Measurements from ENCODE around the gene ASB15.

The ASB15 gene

DNA sequence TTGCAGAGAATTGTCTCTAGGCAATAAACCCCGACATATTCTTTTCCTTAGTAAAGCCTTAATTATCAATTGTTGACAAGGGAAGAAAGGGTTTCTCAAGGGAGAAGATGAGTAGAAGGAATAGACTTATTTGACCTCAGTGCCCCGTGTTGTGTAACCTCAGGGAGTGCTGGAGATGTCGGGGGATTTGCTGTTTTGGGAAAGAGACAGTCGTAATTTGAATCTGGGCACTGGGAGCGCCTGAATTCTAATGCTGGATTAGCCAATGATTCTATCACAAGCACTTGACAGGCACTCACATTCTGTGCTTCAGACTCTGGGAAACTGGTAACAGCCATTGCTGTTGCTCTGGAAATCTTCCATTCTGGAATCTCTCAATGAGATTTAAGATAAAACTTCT is 40.3 kb downstream of the ASB15 start:
- H3K4me3 ChIP-seq (ENCODE audit: low read depth, low read length) = no peak overlapping the region
- TF ChIP-seq, protein P1, sequence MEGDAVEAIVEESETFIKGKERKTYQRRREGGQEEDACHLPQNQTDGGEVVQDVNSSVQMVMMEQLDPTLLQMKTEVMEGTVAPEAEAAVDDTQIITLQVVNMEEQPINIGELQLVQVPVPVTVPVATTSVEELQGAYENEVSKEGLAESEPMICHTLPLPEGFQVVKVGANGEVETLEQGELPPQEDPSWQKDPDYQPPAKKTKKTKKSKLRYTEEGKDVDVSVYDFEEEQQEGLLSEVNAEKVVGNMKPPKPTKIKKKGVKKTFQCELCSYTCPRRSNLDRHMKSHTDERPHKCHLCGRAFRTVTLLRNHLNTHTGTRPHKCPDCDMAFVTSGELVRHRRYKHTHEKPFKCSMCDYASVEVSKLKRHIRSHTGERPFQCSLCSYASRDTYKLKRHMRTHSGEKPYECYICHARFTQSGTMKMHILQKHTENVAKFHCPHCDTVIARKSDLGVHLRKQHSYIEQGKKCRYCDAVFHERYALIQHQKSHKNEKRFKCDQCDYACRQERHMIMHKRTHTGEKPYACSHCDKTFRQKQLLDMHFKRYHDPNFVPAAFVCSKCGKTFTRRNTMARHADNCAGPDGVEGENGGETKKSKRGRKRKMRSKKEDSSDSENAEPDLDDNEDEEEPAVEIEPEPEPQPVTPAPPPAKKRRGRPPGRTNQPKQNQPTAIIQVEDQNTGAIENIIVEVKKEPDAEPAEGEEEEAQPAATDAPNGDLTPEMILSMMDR (conservative IDR thresholded peaks at IDR 0.05; ENCODE audit: low read depth, low read length) = no peak
- DNase-seq (ENCODE audit: low read depth) = no peak

DNA sequence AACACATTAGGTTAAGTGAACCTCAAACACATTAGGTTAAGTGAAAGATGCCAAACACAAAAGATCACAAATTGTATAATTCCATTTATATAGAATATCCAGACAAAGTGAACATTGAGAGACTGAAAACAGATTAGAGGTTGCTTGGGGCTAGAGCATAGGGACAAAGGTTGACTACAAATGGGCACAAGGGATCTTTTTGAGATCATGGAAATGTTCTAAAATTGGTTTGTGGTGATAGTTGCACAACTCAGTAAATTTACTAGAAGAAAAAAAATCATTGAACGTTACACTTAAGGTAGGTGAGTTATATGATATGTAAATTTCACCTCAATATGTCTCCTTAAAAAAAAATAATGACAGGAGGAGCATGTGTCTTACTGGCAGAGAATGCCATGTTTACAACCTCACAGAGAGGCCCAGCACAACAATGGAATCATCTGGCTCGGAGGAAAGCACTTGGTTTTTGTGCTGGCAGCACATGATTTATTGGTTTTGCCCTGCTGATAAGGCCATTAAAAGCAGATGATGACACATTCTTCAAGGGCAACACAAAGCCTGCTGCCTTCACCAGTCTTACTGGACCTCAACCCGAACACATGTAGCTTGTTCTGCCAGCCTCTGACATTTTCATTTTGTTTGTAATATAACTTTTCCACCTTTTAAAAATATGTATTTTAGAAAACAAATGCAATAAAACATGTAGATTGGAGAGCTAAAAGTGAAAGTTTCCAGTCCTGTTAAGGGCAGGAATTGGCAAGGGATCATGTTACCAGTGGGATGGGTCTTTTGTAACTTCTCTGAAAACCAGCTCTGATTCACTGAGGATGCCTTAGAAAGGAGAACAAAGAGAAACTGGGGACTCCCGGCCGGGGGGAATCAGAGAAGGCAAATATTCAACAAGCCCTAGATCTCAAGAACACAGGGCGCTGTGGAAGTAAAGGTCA is 42.1 kb downstream of the ASB15 start:
- H3K4me3 ChIP-seq (ENCODE audit: low read depth, low read length) = peak overlapping the region; percentile 39
- DNase-seq (ENCODE audit: low read depth) = peak; percentile 90
- TF ChIP-seq, protein P1 (conservative IDR thresholded peaks at IDR 0.05; ENCODE audit: low read depth, low read length) = no peak

DNA sequence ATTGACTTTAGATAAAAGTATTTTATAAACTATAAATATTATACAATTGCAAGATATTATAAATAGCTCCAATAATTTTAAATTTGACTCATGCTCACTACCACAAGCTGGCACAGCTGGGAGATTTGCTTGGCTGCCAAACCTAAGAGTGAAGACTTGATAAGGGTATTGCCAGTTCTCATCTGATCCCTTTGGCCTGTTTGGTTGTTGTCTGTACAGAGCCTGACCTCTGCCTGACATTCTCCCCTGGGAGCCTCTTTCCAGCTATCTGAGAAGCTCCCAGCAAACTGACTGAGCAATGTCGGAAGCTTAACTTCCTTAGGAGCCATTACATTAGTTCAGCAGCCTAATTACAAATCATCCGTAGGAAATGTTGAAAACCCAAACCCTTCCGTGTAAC is 43.9 kb downstream of the ASB15 start:
- DNase-seq (ENCODE audit: low read depth) = no peak
- TF ChIP-seq, protein P1 (conservative IDR thresholded peaks at IDR 0.05; ENCODE audit: low read depth, low read length) = no peak
- no peak overlapping the region for H3K4me3 ChIP-seq (ENCODE audit: low read depth, low read length)

DNA sequence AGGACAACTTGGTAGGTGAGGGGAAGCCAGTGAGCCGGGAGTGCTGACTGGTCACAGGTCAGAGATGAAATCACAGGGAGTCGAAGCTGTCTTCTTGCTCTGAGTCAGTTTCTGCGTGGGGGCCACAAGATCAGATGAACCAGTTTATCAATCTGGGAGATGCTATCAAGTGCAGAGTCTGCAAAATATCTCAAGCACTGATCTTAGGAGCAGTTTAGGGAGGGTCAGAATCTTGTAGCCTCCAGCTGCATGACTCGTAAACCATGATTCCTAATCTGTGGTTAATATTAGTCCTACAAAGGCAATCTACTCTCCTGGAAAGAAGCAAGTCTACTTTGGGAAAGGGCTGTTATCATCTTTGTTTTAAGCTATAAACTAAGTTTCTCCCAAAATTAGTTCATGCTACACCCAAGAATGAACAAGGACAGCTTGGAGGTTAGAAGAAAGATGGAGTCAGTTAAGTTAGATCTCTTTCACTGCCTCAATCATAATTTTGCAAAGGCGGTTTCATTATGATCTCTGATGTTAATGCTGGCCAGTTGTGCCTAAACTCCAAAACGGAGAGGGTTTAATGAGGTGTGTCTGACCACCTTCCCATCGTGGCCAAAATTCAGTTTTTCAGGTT is 45.6 kb downstream of the ASB15 start:
- H3K4me3 ChIP-seq (ENCODE audit: low read depth, low read length) = no peak overlapping the region
- TF ChIP-seq, protein P1 (conservative IDR thresholded peaks at IDR 0.05; ENCODE audit: low read depth, low read length) = no peak
- DNase-seq (ENCODE audit: low read depth) = no peak

DNA sequence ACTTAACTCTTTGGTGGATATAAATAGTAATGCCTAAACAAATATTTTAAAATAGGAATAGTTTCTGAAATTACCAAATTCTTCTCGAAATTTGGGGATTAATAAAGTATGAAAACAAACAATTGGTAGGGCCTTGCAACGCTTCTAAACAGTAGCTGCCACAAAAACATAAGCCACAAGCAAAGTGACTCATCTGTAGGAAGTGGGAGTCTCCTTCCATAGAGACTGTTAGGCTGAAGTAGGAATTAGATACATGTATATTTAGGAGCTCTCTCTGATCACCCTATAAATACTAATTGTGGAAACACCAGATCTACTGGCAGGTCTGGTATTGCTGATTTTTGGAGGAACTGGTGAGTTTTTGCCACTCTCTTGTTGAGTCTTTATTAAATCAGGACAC is 48.3 kb downstream of the ASB15 start:
- peak; percentile 50 for DNase-seq (ENCODE audit: low read depth)
- TF ChIP-seq, protein P1 (conservative IDR thresholded peaks at IDR 0.05; ENCODE audit: low read depth, low read length) = no peak

DNA sequence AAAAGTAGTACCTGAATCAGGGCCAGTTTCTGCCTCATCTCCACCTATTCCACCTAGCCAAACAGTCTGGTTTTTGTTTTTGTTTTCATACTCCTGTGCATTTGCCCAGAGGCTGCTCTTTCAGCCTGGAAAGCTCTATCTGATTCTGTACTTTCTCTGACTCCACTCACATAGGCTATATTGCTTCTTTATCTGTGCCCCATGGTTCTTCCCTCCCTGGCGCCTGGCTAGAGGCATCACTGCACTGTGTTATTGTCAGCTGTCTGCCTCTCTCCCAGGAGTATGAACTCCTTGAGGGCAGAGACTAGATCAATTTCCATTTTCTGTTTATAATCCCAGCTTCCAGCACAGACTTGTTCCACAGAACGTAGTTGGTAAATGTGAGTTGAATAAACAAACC is 49.0 kb downstream of the ASB15 start:
- no peak for DNase-seq (ENCODE audit: low read depth)
- TF ChIP-seq, protein P1 (conservative IDR thresholded peaks at IDR 0.05; ENCODE audit: low read depth, low read length) = no peak
- H3K4me3 ChIP-seq (ENCODE audit: low read depth, low read length) = no peak overlapping the region

More for the DNA sequence above, 48.3 kb downstream of the ASB15 start:
- H3K4me3 ChIP-seq (ENCODE audit: low read depth, low read length) = no peak overlapping the region
